Measurements from ENCODE around the gene TTC1. TPM values are rescaled to one million over a fixed set of nuclear protein-coding genes. Genes with fewer than 3 reads are reported as not detected.

TTC1 gene
- total and polyA plus RNA-seq, 9 of the 15 experiments (the other 6 are each of a cell fraction or from before 2014, with no cell fraction given) = 51.9 to 173 (median 87.7) TPM

DNA sequence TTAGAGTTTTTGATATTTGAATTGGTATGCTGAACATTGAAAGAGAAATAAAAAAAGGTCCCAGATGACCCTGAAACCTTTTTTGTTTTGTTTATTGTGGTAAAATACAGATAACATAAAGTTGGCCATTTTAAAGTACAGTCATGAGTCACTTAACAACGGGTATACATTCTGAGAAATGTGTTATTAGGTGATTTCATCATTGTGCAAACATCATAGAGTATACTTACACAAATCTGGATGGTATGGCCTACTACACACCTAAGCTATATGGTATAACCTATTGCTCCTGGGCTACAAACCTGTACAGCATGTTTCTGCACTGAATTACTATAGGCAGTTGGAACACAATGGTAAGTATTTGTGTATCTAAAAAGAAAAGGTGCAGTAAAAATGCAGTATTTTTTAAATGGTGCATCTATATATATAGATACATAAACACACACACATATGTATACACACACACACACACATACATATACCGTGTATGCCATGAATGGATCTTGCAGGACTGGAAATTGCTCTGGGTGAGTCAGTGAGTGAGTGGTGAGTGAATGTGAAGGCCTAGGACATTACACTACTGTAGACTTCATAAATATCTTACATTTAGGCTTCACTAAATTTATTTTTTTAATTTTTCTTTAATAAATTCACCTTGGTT lies 31.0 kb downstream of the TTC1 start (continued):
- TF ChIP-seq, protein P1, sequence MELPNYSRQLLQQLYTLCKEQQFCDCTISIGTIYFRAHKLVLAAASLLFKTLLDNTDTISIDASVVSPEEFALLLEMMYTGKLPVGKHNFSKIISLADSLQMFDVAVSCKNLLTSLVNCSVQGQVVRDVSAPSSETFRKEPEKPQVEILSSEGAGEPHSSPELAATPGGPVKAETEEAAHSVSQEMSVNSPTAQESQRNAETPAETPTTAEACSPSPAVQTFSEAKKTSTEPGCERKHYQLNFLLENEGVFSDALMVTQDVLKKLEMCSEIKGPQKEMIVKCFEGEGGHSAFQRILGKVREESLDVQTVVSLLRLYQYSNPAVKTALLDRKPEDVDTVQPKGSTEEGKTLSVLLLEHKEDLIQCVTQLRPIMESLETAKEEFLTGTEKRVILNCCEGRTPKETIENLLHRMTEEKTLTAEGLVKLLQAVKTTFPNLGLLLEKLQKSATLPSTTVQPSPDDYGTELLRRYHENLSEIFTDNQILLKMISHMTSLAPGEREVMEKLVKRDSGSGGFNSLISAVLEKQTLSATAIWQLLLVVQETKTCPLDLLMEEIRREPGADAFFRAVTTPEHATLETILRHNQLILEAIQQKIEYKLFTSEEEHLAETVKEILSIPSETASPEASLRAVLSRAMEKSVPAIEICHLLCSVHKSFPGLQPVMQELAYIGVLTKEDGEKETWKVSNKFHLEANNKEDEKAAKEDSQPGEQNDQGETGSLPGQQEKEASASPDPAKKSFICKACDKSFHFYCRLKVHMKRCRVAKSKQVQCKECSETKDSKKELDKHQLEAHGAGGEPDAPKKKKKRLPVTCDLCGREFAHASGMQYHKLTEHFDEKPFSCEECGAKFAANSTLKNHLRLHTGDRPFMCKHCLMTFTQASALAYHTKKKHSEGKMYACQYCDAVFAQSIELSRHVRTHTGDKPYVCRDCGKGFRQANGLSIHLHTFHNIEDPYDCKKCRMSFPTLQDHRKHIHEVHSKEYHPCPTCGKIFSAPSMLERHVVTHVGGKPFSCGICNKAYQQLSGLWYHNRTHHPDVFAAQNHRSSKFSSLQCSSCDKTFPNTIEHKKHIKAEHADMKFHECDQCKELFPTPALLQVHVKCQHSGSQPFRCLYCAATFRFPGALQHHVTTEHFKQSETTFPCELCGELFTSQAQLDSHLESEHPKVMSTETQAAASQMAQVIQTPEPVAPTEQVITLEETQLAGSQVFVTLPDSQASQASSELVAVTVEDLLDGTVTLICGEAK (IDR thresholded peaks at IDR 0.05) = peak; percentile 60; the same call in 1 of the 2 replicates
- TF ChIP-seq, protein P1 (CRISPR knock-in tag; IDR thresholded peaks at IDR 0.05) = no peak

All from K562 (cell line).